CD8-positive, alpha-beta memory T cell (primary cell): ENCODE data around the gene GLTPD2. TPM values are rescaled to one million over a fixed set of nuclear protein-coding genes. Genes with fewer than 3 reads are reported as not detected.

Source experiments
- CTCF ChIA-PET: fragments of 350-600 bp; sonication (Branson Sonifier 250); formaldehyde crosslinking; loops from one replicate; lab custom pipeline; 2021; ENCODE audit warnings: antibody characterized with exemption; lab: Charles Lee
- POLR2A ChIA-PET: fragments of 350-600 bp; sonication (Branson Sonifier 250); formaldehyde crosslinking; loops from one replicate; lab custom pipeline; 2021; ENCODE audit warnings: antibody characterized with exemption; lab: Charles Lee
- DNase-seq, 5 donors: peaks; one replicate each; pipeline versions ENCODE4 v3.0.0 to v3.0.0-alpha.2; 2020 to 2022; ENCODE audit warnings: mixed read lengths in 1 of 5
- H3K27ac ChIP-seq: one replicate; pipeline ENCODE4 v1.7.0; 2013; ENCODE audit warnings: low read depth, mild to moderate bottlenecking, low read length, moderate library complexity
- H3K27me3 ChIP-seq: 2 replicates; pipeline ENCODE4 v1.7.0; 2013; ENCODE audit warnings: low read length, mild to moderate bottlenecking; ENCODE audit not compliant: insufficient read depth, poor library complexity, severe bottlenecking
- H3K36me3 ChIP-seq: 2 replicates; pipeline ENCODE4 v1.7.0; 2013; ENCODE audit warnings: mild to moderate bottlenecking, low read length, moderate library complexity; ENCODE audit not compliant: insufficient read depth
- H3K4me1 ChIP-seq: 2 replicates; pipeline ENCODE4 v1.7.0; 2013; ENCODE audit warnings: mild to moderate bottlenecking, low read length, moderate library complexity; ENCODE audit not compliant: insufficient read depth
- H3K4me3 ChIP-seq: 2 replicates; pipeline ENCODE4 v1.7.0; 2013; ENCODE audit warnings: mild to moderate bottlenecking, low read length
- H3K9me3 ChIP-seq: 2 replicates; pipeline ENCODE4 v1.7.0; 2013; ENCODE audit warnings: mild to moderate bottlenecking, low read length
- H3K27ac Mint-ChIP-seq, 8 donors: one replicate each; pipeline ENCODE4 v1.8.0; 2020 to 2021; ENCODE audit warnings: mixed read lengths in 8 of 8, mild to moderate bottlenecking in 6 of 8, inconsistent platforms in 3 of 8, moderate library complexity in 3 of 8
- H3K27me3 Mint-ChIP-seq, 2 donors: one replicate each; pipeline ENCODE4 v1.8.0; 2020 to 2021; ENCODE audit warnings: mixed read lengths in 2 of 2, mild to moderate bottlenecking in 1 of 2, moderate library complexity in 1 of 2
- H3K36me3 Mint-ChIP-seq, 3 donors: one replicate each; pipeline ENCODE4 v1.8.0; 2020 to 2021; ENCODE audit warnings: mixed read lengths in 3 of 3, inconsistent platforms in 1 of 3, mild to moderate bottlenecking in 1 of 3
- H3K4me1 Mint-ChIP-seq, 3 donors: one replicate each; pipeline ENCODE4 v1.8.0; 2020 to 2021; ENCODE audit warnings: mixed read lengths in 3 of 3, inconsistent platforms in 1 of 3, mild to moderate bottlenecking in 1 of 3
- H3K4me3 Mint-ChIP-seq, 7 donors: one replicate each; pipeline ENCODE4 v1.8.0; 2020 to 2021; ENCODE audit warnings: mixed read lengths in 7 of 7, mild to moderate bottlenecking in 6 of 7, moderate library complexity in 4 of 7, inconsistent platforms in 2 of 7
- H3K9me3 Mint-ChIP-seq, 5 donors: one replicate each; pipeline ENCODE4 v1.8.0; 2020 to 2022; ENCODE audit warnings: mixed read lengths in 5 of 5, mild to moderate bottlenecking in 3 of 5, moderate library complexity in 2 of 5, inconsistent platforms in 1 of 5
- polyA plus RNA-seq: library from polyadenylated mRNA; unstranded; fragments of 300-500 nt; fragmentation: Illumina TruSeq; gene quantifications from one replicate; pipeline ENCODE4 v1.2.3, GENCODE V29; 2021
- total RNA-seq, 2 experiments: library from RNA; stranded (reverse); gene quantifications; one replicate each; pipeline ENCODE4 v1.2.3, GENCODE V29; 2021

The GLTPD2 gene
- total and polyA plus RNA-seq, 3 experiments from 2014 or later, result not detected

DNA sequence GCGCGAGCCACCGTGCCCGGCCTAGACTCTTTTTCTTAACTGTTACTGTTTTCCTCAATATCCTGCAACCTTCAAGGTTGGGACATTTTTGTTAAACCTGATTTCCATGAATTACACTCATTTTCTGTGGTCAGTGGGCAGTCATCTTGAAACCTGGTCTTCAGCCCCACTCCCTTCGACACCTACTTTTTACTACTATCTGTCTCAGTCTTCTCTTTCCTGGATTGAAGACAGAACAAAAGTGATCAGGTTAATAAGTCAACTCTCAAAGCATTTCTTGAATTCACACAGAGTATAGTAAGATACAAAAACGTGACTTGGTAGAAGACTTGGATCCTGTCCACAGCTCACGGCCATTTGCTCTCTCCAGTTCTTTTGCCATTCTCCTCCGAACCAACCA is 50.5 kb downstream of the GLTPD2 start:
- H3K27ac ChIP-seq, result peak overlapping the region; percentile 43
- H3K4me1 ChIP-seq, result peaks cover 30% of the 10 kb centered on the region
- no peak overlapping the region for H3K4me3 Mint-ChIP-seq
- no peaks in the 10 kb centered on the region for H3K27me3 Mint-ChIP-seq
- peaks cover 0 to 2% (median 0%) of the 10 kb centered on the region in 5 donors for H3K9me3 Mint-ChIP-seq
- peak overlapping the region in 2 of 8 donors; percentile 9 to 23 for H3K27ac Mint-ChIP-seq
- H3K36me3 Mint-ChIP-seq, result peaks cover 0 to 39% (median 3%) of the 10 kb centered on the region in 3 donors
- no peaks in the 10 kb centered on the region for H3K9me3 ChIP-seq
- POLR2A ChIA-PET, result no interaction called here
- H3K4me3 ChIP-seq, result no peak overlapping the region
- no peaks in the 10 kb centered on the region for H3K27me3 ChIP-seq
- no peaks in the 10 kb centered on the region for H3K36me3 ChIP-seq
- DNase-seq, result no peak
- H3K4me1 Mint-ChIP-seq, result peaks cover 67 to 89% (median 86%) of the 10 kb centered on the region in 3 donors
- CTCF ChIA-PET, result no interaction called here

Other genes with a start within 250 kb of the GLTPD2 start
- gene MYBBP1A, start 233.6 kb upstream of the GLTPD2 start, total RNA-seq, result 100 to 1,000 TPM; 148 to 157 TPM
- gene MYBBP1A, start 233.6 kb upstream of the GLTPD2 start, polyA plus RNA-seq, result 34.1 TPM
- not detected for gene GGT6, start 228.4 kb upstream of the GLTPD2 start, total RNA-seq
- gene GGT6, start 228.4 kb upstream of the GLTPD2 start, polyA plus RNA-seq, result not detected
- gene SMTNL2, start 204.4 kb upstream of the GLTPD2 start, total RNA-seq, result not detected
- gene SMTNL2, start 204.4 kb upstream of the GLTPD2 start, polyA plus RNA-seq, result not detected
- not detected for gene ALOX15, start 147.3 kb upstream of the GLTPD2 start, total RNA-seq
- gene ALOX15, start 147.3 kb upstream of the GLTPD2 start, polyA plus RNA-seq, result not detected
- gene PELP1, start 84.8 kb upstream of the GLTPD2 start, total RNA-seq, result 10 to 100 TPM; 95.6 to 99.2 TPM
- 12.6 TPM for gene PELP1, start 84.8 kb upstream of the GLTPD2 start, polyA plus RNA-seq
- gene ARRB2, start 78.3 kb upstream of the GLTPD2 start, total RNA-seq, result 100 to 1,000 TPM; 170 to 172 TPM
- gene ARRB2, start 78.3 kb upstream of the GLTPD2 start, polyA plus RNA-seq, result 69.4 TPM
- gene MED11, start 57.5 kb upstream of the GLTPD2 start, total RNA-seq, result 10 to 100 TPM; 23.4 to 26.7 TPM
- gene MED11, start 57.5 kb upstream of the GLTPD2 start, polyA plus RNA-seq, result 58.9 TPM
- under 1 TPM in 1 of 2 experiments, not detected in 1; 0.09 TPM for gene ZMYND15, start 49.1 kb upstream of the GLTPD2 start, total RNA-seq
- gene ZMYND15, start 49.1 kb upstream of the GLTPD2 start, polyA plus RNA-seq, result not detected
- 1 to 10 TPM; 2.4 to 2.8 TPM for gene CXCL16, start 49.0 kb upstream of the GLTPD2 start, total RNA-seq
- 3.0 TPM for gene CXCL16, start 49.0 kb upstream of the GLTPD2 start, polyA plus RNA-seq
- gene TM4SF5, start 17.1 kb upstream of the GLTPD2 start, total RNA-seq, result not detected
- gene TM4SF5, start 17.1 kb upstream of the GLTPD2 start, polyA plus RNA-seq, result not detected
- not detected for gene VMO1, start 2.6 kb upstream of the GLTPD2 start, total RNA-seq
- not detected for gene VMO1, start 2.6 kb upstream of the GLTPD2 start, polyA plus RNA-seq
- 100 to 1,000 TPM; 198 to 207 TPM for gene PSMB6, start 7.2 kb downstream of the GLTPD2 start, total RNA-seq
- 259 TPM for gene PSMB6, start 7.2 kb downstream of the GLTPD2 start, polyA plus RNA-seq
- gene PLD2, start 18.2 kb downstream of the GLTPD2 start, total RNA-seq, result 10 to 100 TPM; 10.1 to 12.0 TPM
- gene PLD2, start 18.2 kb downstream of the GLTPD2 start, polyA plus RNA-seq, result 1.9 TPM
- 10 to 100 TPM; 58.6 TPM for gene MINK1, start 44.4 kb downstream of the GLTPD2 start, total RNA-seq
- 30.5 TPM for gene MINK1, start 44.4 kb downstream of the GLTPD2 start, polyA plus RNA-seq
- gene C17orf107, start 110.6 kb downstream of the GLTPD2 start, total RNA-seq, result 1 to 10 TPM; 2.2 to 2.3 TPM
- gene C17orf107, start 110.6 kb downstream of the GLTPD2 start, polyA plus RNA-seq, result 2.0 TPM
- gene CHRNE, start 114.1 kb downstream of the GLTPD2 start, total RNA-seq, result under 1 TPM; 0.37 to 0.38 TPM
- 0.23 TPM for gene CHRNE, start 114.1 kb downstream of the GLTPD2 start, polyA plus RNA-seq
- gene GP1BA, start 143.3 kb downstream of the GLTPD2 start, total RNA-seq, result not detected
- not detected for gene GP1BA, start 143.3 kb downstream of the GLTPD2 start, polyA plus RNA-seq
- 100 to 1,000 TPM in 1 of 2 experiments, 10 to 100 TPM in 1; 90.0 to 101 TPM for gene SLC25A11, start 151.1 kb downstream of the GLTPD2 start, total RNA-seq
- 85.1 TPM for gene SLC25A11, start 151.1 kb downstream of the GLTPD2 start, polyA plus RNA-seq
- 100 to 1,000 TPM; 187 to 192 TPM for gene RNF167, start 151.3 kb downstream of the GLTPD2 start, total RNA-seq
- gene RNF167, start 151.3 kb downstream of the GLTPD2 start, polyA plus RNA-seq, result 69.0 TPM
- gene PFN1, start 159.6 kb downstream of the GLTPD2 start, total RNA-seq, result 1,000 to 10,000 TPM; 1,826 to 1,841 TPM
- gene PFN1, start 159.6 kb downstream of the GLTPD2 start, polyA plus RNA-seq, result 2,601 TPM
- 10 to 100 TPM; 27.1 to 29.4 TPM for gene ENO3, start 162.2 kb downstream of the GLTPD2 start, total RNA-seq
- 1.3 TPM for gene ENO3, start 162.2 kb downstream of the GLTPD2 start, polyA plus RNA-seq
- gene SPAG7, start 178.9 kb downstream of the GLTPD2 start, total RNA-seq, result 10 to 100 TPM; 63.4 to 64.2 TPM
- gene SPAG7, start 178.9 kb downstream of the GLTPD2 start, polyA plus RNA-seq, result 112 TPM
- 10 to 100 TPM; 85.6 to 90.6 TPM for gene CAMTA2, start 198.7 kb downstream of the GLTPD2 start, total RNA-seq
- gene CAMTA2, start 198.7 kb downstream of the GLTPD2 start, polyA plus RNA-seq, result 19.6 TPM
- gene INCA1, start 208.6 kb downstream of the GLTPD2 start, total RNA-seq, result under 1 TPM; 0.18 to 0.37 TPM
- gene INCA1, start 208.6 kb downstream of the GLTPD2 start, polyA plus RNA-seq, result 0.58 TPM
- gene KIF1C, start 209.0 kb downstream of the GLTPD2 start, total RNA-seq, result 10 to 100 TPM; 73.4 to 77.3 TPM
- 8.0 TPM for gene KIF1C, start 209.0 kb downstream of the GLTPD2 start, polyA plus RNA-seq
- gene SLC52A1, start 246.5 kb downstream of the GLTPD2 start, total RNA-seq, result under 1 TPM; 0.35 to 0.64 TPM
- 0.12 TPM for gene SLC52A1, start 246.5 kb downstream of the GLTPD2 start, polyA plus RNA-seq